Upper lobe of left lung (tissue), 6 donors: ENCODE results near the gene NINJ2. TPM values are rescaled to one million over a fixed set of nuclear protein-coding genes. Genes with fewer than 3 reads are reported as not detected.

Experiments used
- ATAC-seq, 2 donors: fragments of 200-7000 bp; cut with Tn5 transposase; one replicate each; pipeline ENCODE4 v1.9.1; 2022; ENCODE audit warnings: mild to moderate bottlenecking in 2 of 2, moderate library complexity in 2 of 2; ENCODE audit not compliant: low FRiP score in 2 of 2
- DNase-seq, 2 donors: peaks; one replicate each; pipeline ENCODE4 v3.0.0-alpha.2; 2019 to 2020
- H3K27ac ChIP-seq, 4 donors: fragments of 200-600 bp; sonication (generic); one replicate each; pipeline ENCODE4 v1.5.1; 2016 to 2019
- H3K27me3 ChIP-seq, 4 donors: fragments of 200-600 bp; sonication (generic); one replicate each; pipeline ENCODE4 v1.5.1; 2017 to 2019
- H3K36me3 ChIP-seq, 4 donors: fragments of 200-600 bp; sonication (generic); one replicate each; pipeline ENCODE4 v1.5.1; 2016 to 2019
- H3K4me1 ChIP-seq, 4 donors: fragments of 200-600 bp; sonication (generic); one replicate each; pipeline ENCODE4 v1.5.1; 2018 to 2019
- H3K4me3 ChIP-seq, 4 donors: fragments of 200-600 bp; sonication (generic); one replicate each; pipeline ENCODE4 v1.5.1; 2017 to 2019; ENCODE audit warnings: mild to moderate bottlenecking in 2 of 4, moderate library complexity in 1 of 4
- H3K9me3 ChIP-seq, 4 donors: fragments of 200-600 bp; sonication (generic); one replicate each; pipeline ENCODE4 v1.5.1; 2018 to 2019
- CTCF ChIP-seq, 6 experiments: fragments of 450-650 bp in 4 of 6; fragments of 200-600 bp in 2 of 6; sonication (generic) in 2 of 6; IDR thresholded peaks; one replicate each; pipeline ENCODE4 v1.5.1; 2016 to 2019; ENCODE audit warnings: antibody characterized with exemption in 6 of 6
- EP300 ChIP-seq, 4 donors: sonication (generic); formaldehyde crosslinking; IDR thresholded peaks; one replicate each; pipeline ENCODE4 v1.5.1; 2017; ENCODE audit warnings: antibody characterized with exemption in 4 of 4, control low read depth in 2 of 4
- POLR2A ChIP-seq, 4 donors: fragments of 450-650 bp; IDR thresholded peaks; one replicate each; pipeline ENCODE4 v1.5.1; 2016 to 2017; ENCODE audit warnings: antibody characterized with exemption in 4 of 4, mild to moderate bottlenecking in 2 of 4
- POLR2AphosphoS5 ChIP-seq, 2 donors: sonication (generic); formaldehyde crosslinking; IDR thresholded peaks; one replicate each; pipeline ENCODE4 v1.5.1; 2017; ENCODE audit warnings: antibody characterized with exemption in 2 of 2
- WGBS, 2 donors: methylation state at CpG; one replicate each; pipeline ENCODE4 v1.1.5; 2017 to 2018; 5-methylcytosine and 5-hydroxymethylcytosine counted together
- total RNA-seq, 6 donors: library from RNA; depleted of rRNA in 4 of 6; stranded (reverse); fragments of >200 nt in 4 of 6; gene quantifications; one replicate each; pipeline versions ENCODE4 v1.1.0 to v1.2.1, GENCODE V29; 2016 to 2021
- donor health status: DM: no; HTN: no; CAD: no; lungs with moderate emphysema.
- donor health status: DM: no; HTN: yes; CAD: no; lungs with severe emphysema.

Gene NINJ2
- total RNA-seq, 6 donors from 2014 or later: 15.6 to 73.3 (median 36.2) TPM

GRCh38 chr12:542395-543113, 120.7 kb downstream of the NINJ2 start:
- DNase-seq (no peak), ATAC-seq (no peak)
- Histone ChIP-seq H3K4me3 (no peak overlapping the region), H3K4me1 (peaks cover 6 to 13% (median 10%) of the 10 kb centered on the region in 4 donors), H3K27ac (no peak overlapping the region), H3K27me3 (no peaks in the 10 kb centered on the region), H3K36me3 (no peaks in the 10 kb centered on the region), H3K9me3 (no peaks in the 10 kb centered on the region)
- WGBS, 2 donors: 74 to 81% methylated on average over 3 to 8 of the region's 8 CpGs
- no peak for TF ChIP-seq CTCF (IDR thresholded peaks at IDR 0.05)
- TF ChIP-seq EP300 (IDR thresholded peaks at IDR 0.05): no peak
- TF ChIP-seq POLR2AphosphoS5 (IDR thresholded peaks at IDR 0.05): no peak
- no peak for TF ChIP-seq POLR2A (IDR thresholded peaks at IDR 0.05)

- no peak overlapping the region for H3K27ac ChIP-seq
- H3K27me3 ChIP-seq: no peaks in the 10 kb centered on the region
- ATAC-seq (no peak), DNase-seq (no peak)
- H3K4me3 ChIP-seq: no peak overlapping the region
- peaks cover 3 to 9% (median 6%) of the 10 kb centered on the region in 4 donors for H3K4me1 ChIP-seq
- H3K36me3 ChIP-seq: no peaks in the 10 kb centered on the region
- WGBS, 2 donors: 66 to 78% methylated on average over 8 to 9 of the region's 9 CpGs
- H3K9me3 ChIP-seq: no peaks in the 10 kb centered on the region
- TF ChIP-seq POLR2AphosphoS5 (IDR thresholded peaks at IDR 0.05) (no peak), EP300 (IDR thresholded peaks at IDR 0.05) (no peak), CTCF (IDR thresholded peaks at IDR 0.05) (no peak), POLR2A (IDR thresholded peaks at IDR 0.05) (no peak)
These were observed 121.4 kb downstream of the NINJ2 start for GRCh38 chr12:541676-542324.

- 92 to 94% methylated on average over 18 of the region's 18 CpGs for WGBS, 2 donors
- Histone ChIP-seq H3K36me3 (no peaks in the 10 kb centered on the region), H3K9me3 (no peaks in the 10 kb centered on the region), H3K27ac (no peak overlapping the region), H3K4me1 (peaks cover 0 to 7% (median 1%) of the 10 kb centered on the region in 4 donors), H3K27me3 (no peaks in the 10 kb centered on the region), H3K4me3 (no peak overlapping the region)
- no peak for ATAC-seq
- TF ChIP-seq CTCF (IDR thresholded peaks at IDR 0.05) (no peak), EP300 (IDR thresholded peaks at IDR 0.05) (no peak), POLR2A (IDR thresholded peaks at IDR 0.05) (no peak), POLR2AphosphoS5 (IDR thresholded peaks at IDR 0.05) (no peak)
- DNase-seq: no peak
These were observed 123.5 kb downstream of the NINJ2 start for GRCh38 chr12:539540-540310.

DNA sequence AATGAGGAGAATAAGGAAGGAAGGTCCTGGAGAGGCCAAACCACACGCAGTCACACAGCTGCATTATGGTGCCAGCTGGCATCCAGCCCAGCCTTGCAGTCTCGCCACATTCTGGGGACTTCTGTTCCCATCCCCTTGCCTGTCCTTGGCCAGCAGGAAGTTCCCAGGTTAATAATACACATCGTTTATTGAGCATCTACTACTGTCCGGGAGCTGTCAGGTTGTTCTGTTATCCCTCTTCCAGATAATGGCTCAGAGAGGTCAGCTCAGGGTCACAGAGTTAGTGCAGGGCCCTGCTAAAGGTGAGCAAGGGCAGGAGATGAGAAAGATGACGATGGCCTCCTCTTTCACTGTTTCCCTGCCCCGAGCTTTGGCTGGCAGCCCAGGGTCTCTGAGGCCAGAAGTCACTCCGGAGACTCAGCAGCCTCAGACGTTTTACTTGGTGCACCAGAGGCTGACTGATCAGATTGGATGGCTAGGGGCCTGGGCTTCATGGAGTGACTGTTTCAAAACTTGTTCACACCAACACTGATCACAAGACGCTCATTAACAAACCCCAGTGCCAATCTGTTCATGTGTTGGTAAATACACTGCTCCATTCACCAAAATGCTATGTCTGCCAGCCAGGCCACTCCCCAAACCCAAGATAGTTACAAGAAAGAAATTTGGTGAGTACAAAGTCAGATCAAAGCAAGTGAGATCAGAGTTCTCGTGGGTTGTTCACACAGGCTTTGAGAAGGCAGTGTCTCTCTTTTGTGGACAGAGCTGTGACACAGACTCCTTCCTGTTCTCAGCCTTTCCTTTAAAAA, 124.3 kb downstream of the NINJ2 start:
- no peak overlapping the region for H3K27ac ChIP-seq
- H3K4me1 ChIP-seq: peaks cover 0 to 7% (median 1%) of the 10 kb centered on the region in 4 donors
- no peaks in the 10 kb centered on the region for H3K36me3 ChIP-seq
- no peaks in the 10 kb centered on the region for H3K9me3 ChIP-seq
- peak in 1 of 2 donors; percentile 59 for DNase-seq
- peak in 1 of 2 donors; percentile 76 for ATAC-seq
- no peaks in the 10 kb centered on the region for H3K27me3 ChIP-seq
- TF ChIP-seq POLR2AphosphoS5 (IDR thresholded peaks at IDR 0.05) (peak in 1 of 2 donors; percentile 25), EP300 (IDR thresholded peaks at IDR 0.05) (no peak)
- no peak overlapping the region for H3K4me3 ChIP-seq
- WGBS, 2 donors: 18 to 31% methylated on average over 7 to 10 of the region's 10 CpGs
